Liver (tissue), 9 donors: ENCODE measurements around the gene OR2L8. TPM values are rescaled to one million over a fixed set of nuclear protein-coding genes. Genes with fewer than 3 reads are reported as not detected.

Source experiments
- DNase-seq: peaks from one replicate; pipeline ENCODE4 v3.0.0-alpha.2; 2017; ENCODE audit warnings: low spot score
- H3K27ac ChIP-seq, 2 donors: one replicate each; pipeline ENCODE4 v1.7.0; 2013; ENCODE audit warnings: inconsistent platforms in 2 of 2, low read length in 2 of 2, control low read depth in 1 of 2, low read depth in 1 of 2, mild to moderate bottlenecking in 1 of 2
- H3K27me3 ChIP-seq, 4 donors: one replicate each; pipeline versions ENCODE4 v1.6.1 to v1.7.0; 2013; ENCODE audit warnings: low read length in 3 of 4, inconsistent platforms in 1 of 4, mild to moderate bottlenecking in 1 of 4, moderate library complexity in 1 of 4; ENCODE audit not compliant: control insufficient read depth in 4 of 4, insufficient read depth in 4 of 4
- H3K36me3 ChIP-seq, 4 donors: one replicate each; pipeline versions ENCODE4 v1.6.1 to v1.7.0; 2013; ENCODE audit warnings: low read length in 3 of 4, mild to moderate bottlenecking in 3 of 4, low read depth in 1 of 4, moderate library complexity in 1 of 4; ENCODE audit not compliant: control insufficient read depth in 4 of 4, insufficient read depth in 3 of 4
- H3K4me1 ChIP-seq, 4 donors: one replicate each; pipeline versions ENCODE4 v1.6.1 to v1.7.0; 2013; ENCODE audit warnings: low read length in 3 of 4, mild to moderate bottlenecking in 3 of 4, moderate library complexity in 1 of 4; ENCODE audit not compliant: control insufficient read depth in 4 of 4, insufficient read depth in 4 of 4
- H3K4me3 ChIP-seq, 3 donors: one replicate each; pipeline versions ENCODE4 v1.6.1 to v1.7.0; 2013; ENCODE audit warnings: low read length in 3 of 3, control low read depth in 1 of 3, low read depth in 1 of 3, mild to moderate bottlenecking in 1 of 3
- H3K9ac ChIP-seq, 2 donors: one replicate each; pipeline ENCODE4 v1.7.0; 2013; ENCODE audit warnings: low read length in 2 of 2, mild to moderate bottlenecking in 2 of 2, moderate library complexity in 2 of 2, control low read depth in 1 of 2, low read depth in 1 of 2
- H3K9me3 ChIP-seq, 4 donors: one replicate each; pipeline versions ENCODE4 v1.6.1 to v1.7.0; 2013; ENCODE audit warnings: low read length in 3 of 4; ENCODE audit not compliant: control insufficient read depth in 4 of 4
- ATF3 ChIP-seq: IDR thresholded peaks from 2 replicates; pipeline ENCODE4 v1.6.1; 2016; ENCODE audit warnings: antibody characterized with exemption
- CTCF ChIP-seq: fragments of 150-350 bp; IDR thresholded peaks from 2 replicates; pipeline ENCODE4 v1.5.1; 2017; ENCODE audit warnings: improper control_type of control experiment, low read depth, low read length; ENCODE audit not compliant: missing input control
- EGR1 ChIP-seq, 2 donors: IDR thresholded peaks; 2 replicates each; pipeline ENCODE4 v1.6.1; 2016 to 2018; ENCODE audit warnings: antibody characterized with exemption in 2 of 2, low read depth in 2 of 2
- FOXA1 ChIP-seq: IDR thresholded peaks from 2 replicates; pipeline ENCODE4 v1.6.1; 2016; ENCODE audit warnings: antibody characterized with exemption
- FOXA2 ChIP-seq: IDR thresholded peaks from 2 replicates; pipeline ENCODE4 v1.6.1; 2016; ENCODE audit warnings: antibody characterized with exemption
- GABPA ChIP-seq, 2 donors: IDR thresholded peaks in 1 of 2; conservative IDR thresholded peaks in 1 of 2; 2 replicates each; pipeline ENCODE4 v1.6.1; 2016; ENCODE audit warnings: antibody characterized with exemption in 2 of 2, mild to moderate bottlenecking in 1 of 2, moderate library complexity in 1 of 2
- HNF4A ChIP-seq, 2 donors: conservative IDR thresholded peaks; 2 replicates each; pipeline ENCODE4 v1.6.1; 2016; ENCODE audit warnings: antibody characterized with exemption in 2 of 2, mild to moderate bottlenecking in 2 of 2
- HNF4G ChIP-seq: IDR thresholded peaks from 2 replicates; pipeline ENCODE4 v1.6.1; 2016; ENCODE audit warnings: antibody characterized with exemption
- JUND ChIP-seq, 2 donors: IDR thresholded peaks; 2 replicates each; pipeline ENCODE4 v1.6.1; 2016; ENCODE audit warnings: antibody characterized with exemption in 2 of 2
- MAX ChIP-seq: IDR thresholded peaks from 2 replicates; pipeline ENCODE4 v1.6.1; 2016; ENCODE audit warnings: antibody characterized with exemption
- NR2F2 ChIP-seq: IDR thresholded peaks from 2 replicates; pipeline ENCODE4 v1.6.1; 2016; ENCODE audit warnings: antibody characterized with exemption
- RAD21 ChIP-seq, 2 donors: IDR thresholded peaks; 2 replicates each; pipeline ENCODE4 v1.6.1; 2016; ENCODE audit warnings: antibody characterized with exemption in 2 of 2, mild to moderate bottlenecking in 2 of 2
- REST ChIP-seq: IDR thresholded peaks from 2 replicates; pipeline ENCODE4 v1.6.1; 2016; ENCODE audit warnings: antibody characterized with exemption, mild to moderate bottlenecking
- RXRA ChIP-seq, 2 donors: IDR thresholded peaks; 2 replicates each; pipeline ENCODE4 v1.6.1; 2017 to 2018; ENCODE audit warnings: antibody characterized with exemption in 2 of 2, mild to moderate bottlenecking in 1 of 2
- SP1 ChIP-seq: IDR thresholded peaks from 2 replicates; pipeline ENCODE4 v1.6.1; 2018; ENCODE audit warnings: antibody characterized with exemption, mild to moderate bottlenecking
- TAF1 ChIP-seq: conservative IDR thresholded peaks from 2 replicates; pipeline ENCODE4 v1.6.1; 2016; ENCODE audit warnings: antibody characterized with exemption, mild to moderate bottlenecking
- YY1 ChIP-seq: IDR thresholded peaks from 2 replicates; pipeline ENCODE4 v1.6.1; 2016; ENCODE audit warnings: antibody characterized with exemption, mild to moderate bottlenecking
- ZBTB33 ChIP-seq: IDR thresholded peaks from 2 replicates; pipeline ENCODE4 v1.6.1; 2016; ENCODE audit warnings: antibody characterized with exemption
- WGBS: extraction: QIAGEN DNeasy Blood & Tissue Kit; methylation state at CpG from one replicate; pipeline ENCODE4 v1.1.7; 2013; 5-methylcytosine and 5-hydroxymethylcytosine counted together
- polyA plus RNA-seq, 2 donors: library from polyadenylated mRNA; stranded (reverse) in 1 of 2; unstranded in 1 of 2; fragments of 200-250 nt in 1 of 2; fragments of >200 nt in 1 of 2; fragmentation: Nextera tagmentation in 1 of 2; extraction: Ambion mirVana in 1 of 2; gene quantifications; one replicate each; pipeline versions ENCODE4 v1.2.1 to v1.2.3, GENCODE V29; 2013 to 2015
- total RNA-seq, 2 donors: library from RNA; depleted of rRNA; stranded (reverse); fragments of >200 nt; gene quantifications; one replicate each; pipeline ENCODE4 v1.2.3, GENCODE V29; 2014
- donor health status: healthy.
- donor health status: healthy.
- donor health status: healthy.
- donor health status: healthy.
- donor health status: healthy.

OR2L8 gene
- total and polyA plus RNA-seq, 4 donors, result 0.08 to 0.09 TPM; not detected in 2

- Histone ChIP-seq H3K9me3 (peaks cover 0 to 10% (median 0%) of the 10 kb centered on the region in 4 donors), H3K9ac (no peak overlapping the region), H3K4me3 (no peak overlapping the region), H3K27ac (no peak overlapping the region), H3K4me1 (no peaks in the 10 kb centered on the region), H3K36me3 (no peaks in the 10 kb centered on the region), H3K27me3 (no peaks in the 10 kb centered on the region)
- no peak for DNase-seq
- WGBS, result 91% methylated on average over 9 of the region's 9 CpGs
- TF ChIP-seq RAD21 (IDR thresholded peaks at IDR 0.05) (no peak), FOXA2 (no peak), NR2F2 (no peak), RXRA (IDR thresholded peaks at IDR 0.05) (no peak), ZBTB33 (no peak), ATF3 (no peak), GABPA (IDR thresholded peaks at IDR 0.05 in 1 of 2, conservative IDR thresholded peaks at IDR 0.05 in 1 of 2) (no peak), CTCF (no peak), FOXA1 (no peak), SP1 (no peak), HNF4A (conservative IDR thresholded peaks at IDR 0.05) (no peak), MAX (no peak), TAF1 (no peak), HNF4G (no peak), EGR1 (IDR thresholded peaks at IDR 0.05; ENCODE audit: low read depth in 2 of 2) (no peak), YY1 (no peak), JUND (IDR thresholded peaks at IDR 0.05) (no peak), REST (no peak)
Observed at GRCh38 chr1:247935781-247936180, 12.9 kb upstream of the OR2L8 start.
